Measurements from ENCODE around the gene SCAF8. TPM values are rescaled to one million over a fixed set of nuclear protein-coding genes. Genes with fewer than 3 reads are reported as not detected.

Gene SCAF8, protein sequence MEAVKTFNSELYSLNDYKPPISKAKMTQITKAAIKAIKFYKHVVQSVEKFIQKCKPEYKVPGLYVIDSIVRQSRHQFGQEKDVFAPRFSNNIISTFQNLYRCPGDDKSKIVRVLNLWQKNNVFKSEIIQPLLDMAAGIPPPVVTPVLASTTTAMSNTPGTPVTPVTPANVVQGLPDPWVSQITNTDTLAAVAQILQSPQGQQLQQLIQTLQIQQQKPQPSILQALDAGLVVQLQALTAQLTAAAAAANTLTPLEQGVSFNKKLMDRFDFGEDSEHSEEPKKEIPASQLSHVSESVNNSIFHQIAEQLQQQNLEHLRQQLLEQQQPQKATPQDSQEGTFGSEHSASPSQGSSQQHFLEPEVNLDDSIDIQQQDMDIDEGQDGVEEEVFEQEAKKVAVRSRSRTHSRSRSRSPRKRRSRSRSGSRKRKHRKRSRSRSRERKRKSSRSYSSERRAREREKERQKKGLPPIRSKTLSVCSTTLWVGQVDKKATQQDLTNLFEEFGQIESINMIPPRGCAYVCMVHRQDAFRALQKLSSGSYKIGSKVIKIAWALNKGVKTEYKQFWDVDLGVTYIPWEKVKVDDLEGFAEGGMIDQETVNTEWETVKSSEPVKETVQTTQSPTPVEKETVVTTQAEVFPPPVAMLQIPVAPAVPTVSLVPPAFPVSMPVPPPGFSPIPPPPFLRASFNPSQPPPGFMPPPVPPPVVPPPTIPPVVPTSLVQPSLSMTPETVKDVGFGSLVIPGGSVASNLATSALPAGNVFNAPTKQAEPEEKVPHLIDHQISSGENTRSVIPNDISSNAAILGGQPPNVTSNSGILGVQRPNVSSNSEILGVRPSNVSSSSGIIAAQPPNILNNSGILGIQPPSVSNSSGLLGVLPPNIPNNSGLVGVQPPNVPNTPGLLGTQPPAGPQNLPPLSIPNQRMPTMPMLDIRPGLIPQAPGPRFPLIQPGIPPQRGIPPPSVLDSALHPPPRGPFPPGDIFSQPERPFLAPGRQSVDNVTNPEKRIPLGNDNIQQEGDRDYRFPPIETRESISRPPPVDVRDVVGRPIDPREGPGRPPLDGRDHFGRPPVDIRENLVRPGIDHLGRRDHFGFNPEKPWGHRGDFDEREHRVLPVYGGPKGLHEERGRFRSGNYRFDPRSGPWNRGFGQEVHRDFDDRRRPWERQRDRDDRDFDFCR (N-terminal part only)
- 10 to 100 TPM; 29.8 to 63.5 (median 34.6) TPM for total RNA-seq

DNA sequence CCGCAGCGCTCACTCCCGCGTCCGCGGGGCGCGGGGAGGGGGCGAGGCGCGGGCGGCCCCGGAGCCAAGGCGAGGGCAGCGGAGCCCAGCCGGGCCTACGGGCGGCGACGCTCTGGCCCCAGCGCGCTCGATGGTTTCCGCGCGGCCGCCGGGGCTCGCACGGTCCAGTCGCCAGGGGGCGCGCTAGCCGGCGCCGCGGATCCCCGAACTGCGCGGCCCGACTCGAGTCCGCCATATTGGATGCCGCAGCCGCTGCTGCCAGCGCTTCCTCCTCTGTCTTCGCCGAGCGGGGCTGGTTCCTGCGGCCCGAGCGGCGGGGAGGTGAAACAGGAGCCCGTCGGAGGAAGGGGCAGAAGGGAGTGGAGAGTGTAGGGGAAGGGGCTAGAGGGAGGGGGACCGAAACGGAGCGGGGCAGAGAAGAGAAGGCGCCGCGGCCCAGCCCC is at the start of gene SCAF8:
Gene SCAF8, plus strand, starts transcription at position 234 of the 443 bp plus-strand sequence. CDS start 485 bp downstream, outside the sequence.
- peak within 1 kb of the TSS; percentile 92 to 99 (median 96) for H3K27ac ChIP-seq
- peak within 1 kb of the TSS; percentile 57 to 82 (median 72) for H3K4me3 ChIP-seq
- no peaks in the 10 kb centered on the region for H3K9me3 ChIP-seq
- TF ChIP-seq POLR2A (IDR thresholded peaks at IDR 0.05): peak in 1 of 2 donors; percentile 33
- TF ChIP-seq, protein P1, sequence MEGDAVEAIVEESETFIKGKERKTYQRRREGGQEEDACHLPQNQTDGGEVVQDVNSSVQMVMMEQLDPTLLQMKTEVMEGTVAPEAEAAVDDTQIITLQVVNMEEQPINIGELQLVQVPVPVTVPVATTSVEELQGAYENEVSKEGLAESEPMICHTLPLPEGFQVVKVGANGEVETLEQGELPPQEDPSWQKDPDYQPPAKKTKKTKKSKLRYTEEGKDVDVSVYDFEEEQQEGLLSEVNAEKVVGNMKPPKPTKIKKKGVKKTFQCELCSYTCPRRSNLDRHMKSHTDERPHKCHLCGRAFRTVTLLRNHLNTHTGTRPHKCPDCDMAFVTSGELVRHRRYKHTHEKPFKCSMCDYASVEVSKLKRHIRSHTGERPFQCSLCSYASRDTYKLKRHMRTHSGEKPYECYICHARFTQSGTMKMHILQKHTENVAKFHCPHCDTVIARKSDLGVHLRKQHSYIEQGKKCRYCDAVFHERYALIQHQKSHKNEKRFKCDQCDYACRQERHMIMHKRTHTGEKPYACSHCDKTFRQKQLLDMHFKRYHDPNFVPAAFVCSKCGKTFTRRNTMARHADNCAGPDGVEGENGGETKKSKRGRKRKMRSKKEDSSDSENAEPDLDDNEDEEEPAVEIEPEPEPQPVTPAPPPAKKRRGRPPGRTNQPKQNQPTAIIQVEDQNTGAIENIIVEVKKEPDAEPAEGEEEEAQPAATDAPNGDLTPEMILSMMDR (IDR thresholded peaks at IDR 0.05): peak; percentile 79 to 95 (median 92)
- H3K36me3 ChIP-seq: no peaks in the 10 kb centered on the region
- DNase-seq: peak; percentile 73 to 91 (median 90)
- no peaks in the 10 kb centered on the region for H3K27me3 ChIP-seq
- H3K4me1 ChIP-seq: peaks cover 0 to 23% (median 7%) of the 10 kb centered on the region in 4 donors

DNA sequence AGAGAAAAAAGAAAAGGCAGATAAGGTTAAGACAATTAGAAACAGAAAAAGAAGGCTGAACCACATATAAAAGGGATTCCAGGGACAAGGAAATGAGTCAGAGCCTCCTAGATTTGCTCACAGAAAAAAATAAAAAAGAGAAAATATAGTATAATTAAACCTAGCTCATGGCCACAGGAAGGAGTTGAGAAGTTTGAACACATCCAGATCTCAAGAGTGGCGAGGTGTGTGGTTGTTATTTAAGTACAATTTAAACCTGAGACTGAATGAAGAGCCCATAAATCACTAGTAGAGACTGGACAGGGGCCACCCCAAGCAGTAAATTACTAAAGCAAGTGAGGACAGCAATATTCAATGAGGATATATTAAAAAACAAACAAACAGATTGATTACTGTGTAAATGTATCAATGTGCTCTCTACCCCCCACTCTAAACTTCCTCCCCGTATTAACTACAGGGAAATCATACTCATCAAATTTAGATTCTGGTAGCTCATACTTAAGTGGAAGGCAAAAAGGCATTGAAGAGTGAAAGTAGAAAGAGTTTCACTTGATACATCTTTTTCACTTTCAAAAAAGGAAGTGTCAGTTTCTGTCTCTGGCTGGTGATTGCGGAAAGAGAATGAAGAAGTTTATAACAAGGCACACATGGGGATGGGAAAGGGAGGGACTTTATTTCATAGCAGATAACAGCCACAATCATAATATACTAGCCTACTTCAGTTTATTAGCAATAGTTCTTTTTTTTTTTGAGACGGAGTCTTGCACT is 49.3 kb upstream of the SCAF8 start:
- no peaks in the 10 kb centered on the region for H3K9me3 ChIP-seq
- TF ChIP-seq, protein P1 (IDR thresholded peaks at IDR 0.05): no peak
- no peak for TF ChIP-seq POLR2A (IDR thresholded peaks at IDR 0.05)

DNA sequence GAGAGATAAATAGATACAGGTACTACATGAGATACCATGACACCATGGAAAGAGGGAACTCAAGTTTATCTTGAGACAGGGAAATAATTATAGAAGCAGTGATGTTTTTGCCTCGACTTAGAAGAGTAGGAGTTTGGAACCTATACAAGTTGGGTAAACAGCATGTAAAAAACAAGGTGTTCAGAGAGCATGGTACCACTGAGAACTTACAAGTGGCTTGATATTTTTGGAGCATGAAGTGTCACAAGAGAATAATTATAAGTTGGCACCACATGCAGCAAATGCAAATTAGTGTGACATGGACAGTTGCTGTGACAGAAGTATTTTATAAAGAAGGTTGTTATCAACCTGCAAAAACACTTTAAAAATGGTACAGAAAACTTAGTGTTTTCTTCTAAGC is 47.1 kb upstream of the SCAF8 start:
- Histone ChIP-seq H3K9me3 (no peaks in the 10 kb centered on the region), H3K4me1 (peaks cover 0 to 4% (median 0%) of the 10 kb centered on the region in 4 donors), H3K36me3 (no peaks in the 10 kb centered on the region), H3K27me3 (no peaks in the 10 kb centered on the region), H3K4me3 (no peak overlapping the region), H3K27ac (no peak overlapping the region)
- no peak for DNase-seq
- TF ChIP-seq POLR2A (IDR thresholded peaks at IDR 0.05): no peak
- TF ChIP-seq, protein P1 (IDR thresholded peaks at IDR 0.05): no peak

More for the DNA sequence above, 49.3 kb upstream of the SCAF8 start:
- DNase-seq: no peak
- H3K36me3 ChIP-seq: no peaks in the 10 kb centered on the region
- H3K27ac ChIP-seq: peak overlapping the region in 2 of 4 donors; percentile 6 to 65
- H3K4me3 ChIP-seq: no peak overlapping the region
- no peaks in the 10 kb centered on the region for H3K27me3 ChIP-seq
- H3K4me1 ChIP-seq: peaks cover 0 to 4% (median 0%) of the 10 kb centered on the region in 4 donors

DNA sequence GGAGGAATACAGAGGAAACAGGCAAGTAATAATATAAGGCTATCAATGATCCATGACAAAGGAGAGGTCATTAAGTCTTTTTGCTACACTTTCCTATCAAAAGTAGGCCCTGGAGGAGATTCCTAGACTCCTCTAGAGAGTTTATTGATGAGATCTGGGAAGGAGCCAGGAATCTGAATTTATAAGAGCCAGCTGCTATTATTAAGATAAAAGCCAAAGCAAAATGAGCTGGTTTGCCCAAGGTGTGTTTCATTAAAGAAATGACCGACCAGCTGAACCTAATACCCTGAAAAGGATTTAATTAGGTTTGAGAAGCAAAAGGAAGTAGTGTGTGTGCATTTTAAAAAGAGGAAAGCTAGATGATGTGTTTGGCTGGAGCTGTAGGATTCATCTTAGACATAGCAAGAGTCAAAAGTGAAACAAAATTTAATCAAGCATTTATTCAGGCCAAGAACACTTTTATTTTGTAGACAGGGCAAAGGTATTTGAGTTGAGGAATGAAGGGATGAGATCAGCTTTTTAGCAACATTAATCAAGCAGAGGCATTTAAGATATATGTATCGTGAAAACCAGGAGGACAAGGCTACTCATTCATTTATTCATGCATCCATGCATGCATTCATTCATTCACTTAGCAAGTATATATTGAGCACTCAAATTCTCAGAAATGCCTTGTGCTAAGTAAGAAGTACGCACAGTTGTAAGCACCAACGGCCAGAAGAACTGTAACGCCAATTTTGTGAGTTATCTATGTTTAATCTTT is 43.5 kb upstream of the SCAF8 start:
- TF ChIP-seq, protein P1 (IDR thresholded peaks at IDR 0.05): no peak
- TF ChIP-seq POLR2A (IDR thresholded peaks at IDR 0.05): no peak
- Histone ChIP-seq H3K27ac (no peak overlapping the region), H3K9me3 (no peaks in the 10 kb centered on the region), H3K36me3 (no peaks in the 10 kb centered on the region), H3K4me3 (no peak overlapping the region), H3K4me1 (no peaks in the 10 kb centered on the region), H3K27me3 (no peaks in the 10 kb centered on the region)
- DNase-seq: no peak
